ENCODE data around the gene CERS6.
"Not testable (repeated sequence)": the region's sequence is repeated elsewhere in the genome, so short reads cannot be mapped to it uniquely, and the experiment has no call there.

The CERS6 gene, protein sequence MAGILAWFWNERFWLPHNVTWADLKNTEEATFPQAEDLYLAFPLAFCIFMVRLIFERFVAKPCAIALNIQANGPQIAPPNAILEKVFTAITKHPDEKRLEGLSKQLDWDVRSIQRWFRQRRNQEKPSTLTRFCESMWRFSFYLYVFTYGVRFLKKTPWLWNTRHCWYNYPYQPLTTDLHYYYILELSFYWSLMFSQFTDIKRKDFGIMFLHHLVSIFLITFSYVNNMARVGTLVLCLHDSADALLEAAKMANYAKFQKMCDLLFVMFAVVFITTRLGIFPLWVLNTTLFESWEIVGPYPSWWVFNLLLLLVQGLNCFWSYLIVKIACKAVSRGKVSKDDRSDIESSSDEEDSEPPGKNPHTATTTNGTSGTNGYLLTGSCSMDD

DNA sequence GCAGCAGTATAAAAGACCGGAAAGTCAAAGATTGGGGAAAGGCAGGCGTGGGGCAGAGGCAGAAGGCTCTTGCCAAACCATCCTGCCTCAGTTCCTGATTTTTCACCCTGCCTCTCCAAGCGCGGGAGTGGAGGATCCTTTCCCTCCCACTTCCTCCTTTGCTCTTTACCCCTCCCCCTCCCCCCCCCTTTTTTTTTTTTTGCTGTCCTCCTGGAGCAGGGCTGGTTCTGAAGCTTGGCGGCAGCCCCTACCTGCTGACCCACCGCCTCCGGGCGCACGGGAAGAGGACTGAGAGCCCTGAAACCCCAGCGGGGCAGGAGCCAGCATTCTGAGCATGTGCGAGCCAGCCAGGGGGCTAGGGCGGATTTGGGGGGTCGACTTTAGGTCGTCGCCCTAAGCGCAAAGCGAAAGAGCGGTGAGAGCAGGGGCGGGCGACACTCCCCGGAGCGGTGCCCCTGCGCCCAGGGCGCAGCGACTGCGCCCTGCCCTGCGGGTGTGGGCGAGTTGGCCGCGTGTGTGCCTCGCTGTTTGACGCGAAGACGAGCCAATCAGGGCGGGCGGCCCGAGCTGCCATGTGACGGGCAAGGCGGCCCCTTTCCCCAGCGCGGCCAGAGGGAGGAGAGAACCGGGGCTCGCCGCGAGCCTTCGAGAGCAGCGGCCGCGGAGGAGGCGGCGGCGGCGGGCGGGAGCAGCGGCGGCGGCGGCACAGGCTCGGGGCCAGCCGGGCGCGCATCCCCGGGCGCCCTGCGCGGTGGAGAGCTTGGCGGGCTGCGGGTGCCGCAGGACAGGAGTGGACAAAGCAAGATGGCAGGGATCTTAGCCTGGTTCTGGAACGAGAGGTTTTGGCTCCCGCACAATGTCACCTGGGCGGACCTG, at the start of gene CERS6:
CERS6 (plus strand) TSS at position 628 of the 876 bp plus-strand sequence; CDS start at position 805, 177 bp downstream.
- peak; percentile 94 for DNase-seq

- not testable (repeated sequence) for DNase-seq
Measured at GRCh38 chr2:168412301-168412700, 43.8 kb upstream of the CERS6 start.

DNA sequence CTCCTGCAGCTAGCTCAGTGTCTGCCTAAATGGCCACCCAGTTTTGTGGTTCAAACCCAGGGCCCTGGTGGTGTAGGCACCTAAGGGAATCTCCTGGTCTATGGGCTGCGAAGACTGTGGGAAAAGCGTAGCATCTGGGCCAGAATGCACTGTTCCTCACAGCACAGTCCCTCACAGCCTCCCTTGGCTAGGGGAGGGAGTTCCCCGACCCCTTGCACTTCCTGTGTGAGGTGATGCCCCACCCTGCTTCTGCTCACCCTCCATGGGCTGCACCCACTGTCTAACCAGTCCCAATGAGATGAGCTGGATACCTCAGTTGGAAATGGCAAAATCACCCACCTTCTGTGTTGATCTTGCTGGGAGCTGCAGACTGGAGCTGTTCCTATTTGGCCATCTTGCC, 43.0 kb upstream of the CERS6 start:
- not testable (repeated sequence) for DNase-seq

GRCh38 chr2:168416555-168416954, 39.5 kb upstream of the CERS6 start:
- DNase-seq = no peak

DNA sequence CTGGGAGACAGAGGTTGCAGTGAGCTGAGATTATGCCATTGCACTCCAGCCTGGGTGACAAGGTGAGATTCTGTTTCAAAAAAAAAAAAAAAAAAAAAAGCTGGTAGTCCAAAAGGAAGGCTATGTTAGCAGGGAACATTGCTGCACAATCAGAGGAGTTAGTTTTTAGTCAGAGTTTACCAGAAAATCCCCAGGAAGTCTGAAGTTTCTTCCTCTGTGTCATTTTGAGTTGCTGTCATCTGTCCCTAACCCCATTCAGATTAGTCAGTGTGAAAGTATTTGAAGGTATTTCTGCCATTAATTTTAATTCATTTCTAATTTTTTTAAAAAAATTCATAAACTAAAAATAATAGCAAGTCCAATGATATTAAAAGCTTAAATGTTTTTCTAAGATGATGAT, 33.5 kb upstream of the CERS6 start:
- DNase-seq = no peak

- DNase-seq = peak; percentile 42
Measured at GRCh38 chr2:168424112-168424951, 31.7 kb upstream of the CERS6 start.

DNA sequence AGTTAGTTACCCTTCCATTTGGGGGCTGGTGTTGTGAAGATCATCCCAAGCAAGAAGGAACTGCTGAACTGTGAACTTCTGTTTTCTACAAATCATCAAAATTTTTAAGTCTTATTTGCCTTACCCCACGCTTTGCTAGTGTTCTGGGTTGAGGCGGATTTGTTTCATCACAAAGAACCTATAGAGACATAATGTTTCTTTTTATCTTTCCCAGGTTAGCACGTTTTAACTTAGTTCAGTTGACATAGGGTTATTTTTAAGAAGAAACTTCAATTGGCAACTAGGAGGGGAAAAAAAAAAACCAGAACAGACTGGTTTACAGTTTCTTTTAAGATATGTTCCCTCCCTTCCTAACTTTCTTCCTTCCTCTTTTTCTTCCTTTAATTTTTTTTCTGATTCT, 31.1 kb upstream of the CERS6 start:
- no peak for DNase-seq

- DNase-seq = no peak
Measured at GRCh38 chr2:168426861-168427260, 29.2 kb upstream of the CERS6 start.

DNA sequence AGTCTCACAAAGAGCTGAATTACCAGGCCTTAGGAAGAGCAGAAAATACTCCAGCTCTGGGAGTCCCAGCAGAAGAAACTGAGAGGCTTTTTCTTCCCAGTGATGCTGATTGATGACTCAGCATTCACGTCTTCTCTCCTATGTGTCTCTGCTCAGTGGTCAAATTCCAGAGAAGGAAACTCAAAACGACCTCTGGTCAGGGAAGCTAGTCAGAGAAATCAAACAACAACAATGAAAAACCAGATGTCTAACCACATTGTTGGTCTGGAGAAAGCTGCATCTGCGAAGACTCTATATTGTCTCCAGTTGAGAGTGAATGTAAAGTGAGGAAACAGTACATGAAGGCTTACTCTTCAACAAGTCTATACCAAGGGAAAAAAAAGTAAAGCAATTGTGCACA, 28.6 kb upstream of the CERS6 start:
- peak; percentile 86 for DNase-seq

GRCh38 chr2:168428431-168428830, 27.6 kb upstream of the CERS6 start:
- no peak for DNase-seq

DNA sequence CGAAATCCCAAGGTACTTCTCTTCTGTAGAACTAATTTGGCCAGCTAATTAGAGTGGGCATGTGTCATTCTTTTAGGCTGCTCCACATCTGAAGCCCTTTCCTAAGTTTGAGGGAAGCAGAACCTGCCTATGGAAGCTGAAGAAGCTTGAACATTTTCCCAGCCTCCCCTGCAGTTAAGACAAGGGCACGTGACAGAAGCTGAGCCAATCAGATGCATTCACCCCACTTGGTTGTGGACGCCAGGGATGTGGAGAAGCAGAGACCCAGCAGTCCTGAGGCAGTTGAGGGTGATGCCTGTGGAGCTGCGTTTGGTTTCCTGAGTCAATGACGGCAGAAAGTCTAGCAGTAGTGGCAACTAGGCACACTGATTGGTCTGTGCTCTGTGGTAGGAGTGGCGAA, 26.1 kb upstream of the CERS6 start:
- DNase-seq = no peak

- DNase-seq = peak; percentile 18
Measured at GRCh38 chr2:168430431-168430830, 25.6 kb upstream of the CERS6 start.

GRCh38 chr2:168431301-168432024, 24.6 kb upstream of the CERS6 start:
- no peak for DNase-seq

- no peak for DNase-seq
Measured at GRCh38 chr2:168432100-168432499, 24.0 kb upstream of the CERS6 start.

GRCh38 chr2:168432565-168433186, 23.4 kb upstream of the CERS6 start:
- no peak for DNase-seq

- DNase-seq = no peak
Measured at GRCh38 chr2:168433527-168433926, 22.5 kb upstream of the CERS6 start.

GRCh38 chr2:168434146-168434545, 21.9 kb upstream of the CERS6 start:
- DNase-seq = peak; percentile 23

GRCh38 chr2:168436840-168437239, 19.2 kb upstream of the CERS6 start:
- no peak for DNase-seq

DNA sequence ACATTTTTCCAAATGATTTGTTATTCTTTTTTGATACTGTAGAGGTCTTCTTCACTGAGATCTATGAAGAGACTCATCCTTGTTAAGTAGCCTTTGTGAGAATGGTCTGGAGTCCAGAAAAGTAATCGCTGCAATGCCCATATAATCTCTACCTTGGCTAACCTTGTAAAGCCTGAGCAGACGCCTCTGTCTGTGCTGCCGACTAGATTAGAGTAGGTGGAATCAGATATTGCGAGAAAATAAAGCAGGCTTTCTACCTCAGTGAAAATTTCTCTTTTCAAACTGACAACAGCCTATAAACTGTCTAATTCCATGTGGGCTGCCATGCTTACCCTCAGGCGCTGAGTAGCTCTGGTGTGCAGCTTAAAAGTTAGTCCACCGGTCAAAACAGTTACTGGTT, 17.5 kb upstream of the CERS6 start:
- DNase-seq = no peak

GRCh38 chr2:168439536-168439935, 16.5 kb upstream of the CERS6 start:
- DNase-seq = peak; percentile 25

GRCh38 chr2:168441214-168441872, 14.7 kb upstream of the CERS6 start:
- DNase-seq = no peak
